ENCODE results near the gene KRT31. TPM values are rescaled to one million over a fixed set of nuclear protein-coding genes. Genes with fewer than 3 reads are reported as not detected.
"Not testable (repeated sequence)": the region's sequence is repeated elsewhere in the genome, so short reads cannot be mapped to it uniquely, and the experiment has no call there.

KRT31 gene
- polyA plus RNA-seq, 3 donors = not detected

DNA sequence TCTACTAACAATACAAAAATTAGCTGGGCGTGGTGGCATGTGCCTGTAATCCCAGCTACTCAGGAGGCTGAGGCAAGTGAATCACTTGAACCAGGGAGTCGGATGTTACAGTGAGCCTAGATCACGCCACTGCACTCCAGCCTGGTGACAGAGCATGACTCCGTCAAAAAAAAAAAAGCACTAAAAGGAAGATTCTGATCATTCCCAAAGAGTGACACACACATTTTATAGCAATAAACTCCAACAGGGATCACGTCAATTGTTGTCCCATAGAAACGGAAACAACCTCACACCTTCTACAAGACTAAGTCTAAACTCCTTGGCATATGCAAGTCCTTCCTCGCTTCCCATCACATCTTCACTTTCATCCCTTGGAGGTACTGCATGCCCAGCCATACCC is 17.3 kb downstream of the KRT31 start:
- DNase-seq; H3K9me3 Mint-ChIP-seq; H3K9ac ChIP-seq (ENCODE audit: insufficient read depth, low read length, poor library complexity, severe bottlenecking); H4K20me1 ChIP-seq (ENCODE audit: insufficient read depth, low read length); H2AFZ ChIP-seq (ENCODE audit: insufficient read depth, low read depth, low read length, poor library complexity, severe bottlenecking); intact Hi-C loops (cut with micrococcal nuclease); H3K79me2 ChIP-seq (ENCODE audit: insufficient read depth, low read length); H3K36me3 Mint-ChIP-seq; H3K4me1 Mint-ChIP-seq; H3K9me3 ChIP-seq (replicated peaks in 1 of 2; ENCODE audit: control insufficient read depth in 1 of 2, insufficient read depth in 1 of 2, low read length in 2 of 2); H3K27ac ChIP-seq (ENCODE audit: low read depth in 1 of 2, low read length in 2 of 2); H3K27ac Mint-ChIP-seq; H3K27me3 ChIP-seq (ENCODE audit: control insufficient read depth in 2 of 2, insufficient read depth in 2 of 2, low read length in 2 of 2); H3K4me2 ChIP-seq (replicated peaks; ENCODE audit: extremely low read depth, low read length, poor library complexity, severe bottlenecking); H3K4me3 ChIP-seq (replicated peaks in 1 of 3; ENCODE audit: low read depth in 2 of 3, low read length in 3 of 3); H3K36me3 ChIP-seq (replicated peaks in 1 of 2; ENCODE audit: control insufficient read depth in 1 of 2, insufficient read depth in 2 of 2, low read length in 2 of 2); H3K4me1 ChIP-seq (ENCODE audit: control insufficient read depth in 1 of 2, insufficient read depth in 2 of 2, low read length in 2 of 2); H3K4me3 Mint-ChIP-seq: not testable (repeated sequence)
- H3K27me3 Mint-ChIP-seq (ENCODE audit: low read depth in 3 of 3) = peaks cover 3 to 15% (median 10%) of the 10 kb centered on the region in 3 donors
- 92% methylated on average over 7 of the region's 7 CpGs for WGBS (ENCODE audit: insufficient coverage)

DNA sequence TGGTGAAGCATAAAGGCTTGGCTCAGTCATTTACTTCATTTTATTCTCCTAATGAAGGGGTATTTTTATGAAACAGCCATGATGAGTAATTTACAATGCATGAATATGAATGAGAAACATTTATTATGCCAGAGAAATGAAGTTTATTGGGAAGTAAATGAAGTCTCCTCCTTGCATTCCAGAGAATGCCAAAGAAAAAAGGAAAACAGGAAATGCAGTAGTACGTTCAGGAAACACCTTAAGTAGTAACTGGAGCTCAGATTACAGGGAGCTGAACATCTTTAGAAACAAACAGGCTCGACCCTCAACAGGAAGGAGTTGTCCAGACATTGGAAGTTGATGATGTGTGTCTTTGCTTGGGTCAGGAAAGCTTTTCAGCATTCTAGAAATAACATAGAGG is 19.9 kb downstream of the KRT31 start:
- TF ChIP-seq, protein P1, sequence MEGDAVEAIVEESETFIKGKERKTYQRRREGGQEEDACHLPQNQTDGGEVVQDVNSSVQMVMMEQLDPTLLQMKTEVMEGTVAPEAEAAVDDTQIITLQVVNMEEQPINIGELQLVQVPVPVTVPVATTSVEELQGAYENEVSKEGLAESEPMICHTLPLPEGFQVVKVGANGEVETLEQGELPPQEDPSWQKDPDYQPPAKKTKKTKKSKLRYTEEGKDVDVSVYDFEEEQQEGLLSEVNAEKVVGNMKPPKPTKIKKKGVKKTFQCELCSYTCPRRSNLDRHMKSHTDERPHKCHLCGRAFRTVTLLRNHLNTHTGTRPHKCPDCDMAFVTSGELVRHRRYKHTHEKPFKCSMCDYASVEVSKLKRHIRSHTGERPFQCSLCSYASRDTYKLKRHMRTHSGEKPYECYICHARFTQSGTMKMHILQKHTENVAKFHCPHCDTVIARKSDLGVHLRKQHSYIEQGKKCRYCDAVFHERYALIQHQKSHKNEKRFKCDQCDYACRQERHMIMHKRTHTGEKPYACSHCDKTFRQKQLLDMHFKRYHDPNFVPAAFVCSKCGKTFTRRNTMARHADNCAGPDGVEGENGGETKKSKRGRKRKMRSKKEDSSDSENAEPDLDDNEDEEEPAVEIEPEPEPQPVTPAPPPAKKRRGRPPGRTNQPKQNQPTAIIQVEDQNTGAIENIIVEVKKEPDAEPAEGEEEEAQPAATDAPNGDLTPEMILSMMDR (IDR thresholded peaks at IDR 0.05) = no peak
- no peaks in the 10 kb centered on the region for H4K20me1 ChIP-seq (ENCODE audit: insufficient read depth, low read length)
- no peaks in the 10 kb centered on the region for H3K9me3 ChIP-seq (replicated peaks in 1 of 2; ENCODE audit: control insufficient read depth in 1 of 2, insufficient read depth in 1 of 2, low read length in 2 of 2)
- no peak overlapping the region for H3K9ac ChIP-seq (ENCODE audit: insufficient read depth, low read length, poor library complexity, severe bottlenecking)
- Mint-ChIP-seq H3K36me3 (no peaks in the 10 kb centered on the region), H3K4me1 (no peaks in the 10 kb centered on the region), H3K27me3 (ENCODE audit: low read depth in 3 of 3) (peaks cover 0 to 11% (median 5%) of the 10 kb centered on the region in 3 donors), H3K27ac (no peak overlapping the region), H3K9me3 (peaks cover 0 to 4% (median 3%) of the 10 kb centered on the region in 7 donors), H3K4me3 (no peak overlapping the region)
- intact Hi-C loops (cut with micrococcal nuclease) = no loop called here
- H3K4me1 ChIP-seq (ENCODE audit: control insufficient read depth in 1 of 2, insufficient read depth in 2 of 2, low read length in 2 of 2) = no peaks in the 10 kb centered on the region
- no peak overlapping the region for H3K4me3 ChIP-seq (replicated peaks in 1 of 3; ENCODE audit: low read depth in 2 of 3, low read length in 3 of 3)
- no peak overlapping the region for H3K4me2 ChIP-seq (replicated peaks; ENCODE audit: extremely low read depth, low read length, poor library complexity, severe bottlenecking)
- 0% methylated on average over 1 of the region's 2 CpGs for WGBS (ENCODE audit: insufficient coverage)
- peaks cover 0 to 2% of the 10 kb centered on the region in 2 donors for H3K27me3 ChIP-seq (ENCODE audit: control insufficient read depth in 2 of 2, insufficient read depth in 2 of 2, low read length in 2 of 2)
- no peak for DNase-seq
- no peaks in the 10 kb centered on the region for H3K36me3 ChIP-seq (replicated peaks in 1 of 2; ENCODE audit: control insufficient read depth in 1 of 2, insufficient read depth in 2 of 2, low read length in 2 of 2)
- no peak overlapping the region for H2AFZ ChIP-seq (ENCODE audit: insufficient read depth, low read depth, low read length, poor library complexity, severe bottlenecking)
- H3K79me2 ChIP-seq (ENCODE audit: insufficient read depth, low read length) = no peaks in the 10 kb centered on the region
- H3K27ac ChIP-seq (ENCODE audit: low read depth in 1 of 2, low read length in 2 of 2) = no peak overlapping the region
